K562 (cell line): ENCODE measurements around the gene LRIF1. TPM values are rescaled to one million over a fixed set of nuclear protein-coding genes. Genes with fewer than 3 reads are reported as not detected.

Experiments used
- CTBP1 ChIP-seq: fragments of 450-650 bp; IDR thresholded peaks from 2 replicates; pipeline ENCODE4 v1.6.1; 2016; ENCODE audit warnings: borderline replicate concordance
- EP300 ChIP-seq: IDR thresholded peaks from 2 replicates; pipeline ENCODE4 v1.6.1; 2012; ENCODE audit warnings: low read length, improper control_type of control experiment
- FOXP1 ChIP-seq: sonication (generic); formaldehyde crosslinking; IDR thresholded peaks from 2 replicates; pipeline ENCODE4 v1.8.0; 2022; ENCODE audit warnings: mild to moderate bottlenecking, missing genetic modification reagents
- KDM4B ChIP-seq, 2 experiments: fragments of 450-650 bp in 1 of 2; sonication (generic) in 1 of 2; IDR thresholded peaks; 2 replicates each; pipeline ENCODE4 v1.6.1; 2016 to 2017; ENCODE audit warnings: borderline replicate concordance in 2 of 2, antibody characterized with exemption in 1 of 2, low read depth in 1 of 2, mild to moderate bottlenecking in 1 of 2
- MAFK ChIP-seq: IDR thresholded peaks from 2 replicates; pipeline ENCODE4 v1.6.1; 2011; ENCODE audit warnings: low read length, improper control_type of control experiment
- MBD2 ChIP-seq: sonication (generic); IDR thresholded peaks from 2 replicates; pipeline ENCODE4 v1.6.1; 2016; ENCODE audit warnings: low read depth, borderline replicate concordance
- NR2C1 ChIP-seq, 2 experiments: fragments of 450-650 bp; IDR thresholded peaks; 2 replicates each; pipeline ENCODE4 v1.6.1; 2017; ENCODE audit warnings: mild to moderate bottlenecking in 2 of 2, antibody characterized with exemption in 1 of 2, inconsistent platforms in 1 of 2, missing compliant biosample characterization in 1 of 2, missing genetic modification characterization in 1 of 2
- NR2C2 ChIP-seq, 2 experiments: fragments of 200-800 bp in 1 of 2; sonication (Bioruptor generic) in 1 of 2; sonication (generic) in 1 of 2; formaldehyde crosslinking in 1 of 2; IDR thresholded peaks; 2 replicates each; pipeline versions ENCODE4 v1.6.1 to v1.8.0; 2016 to 2022; ENCODE audit warnings: mild to moderate bottlenecking in 1 of 2, missing compliant biosample characterization in 1 of 2, missing genetic modification characterization in 1 of 2, missing genetic modification reagents in 1 of 2
- SUPT5H ChIP-seq: fragments of 450-650 bp; IDR thresholded peaks from 2 replicates; pipeline ENCODE4 v1.6.1; 2016
- ZBED1 ChIP-seq: IDR thresholded peaks from 2 replicates; pipeline ENCODE4 v1.6.1; 2014
- ZNF217 ChIP-seq: sonication (generic); formaldehyde crosslinking; IDR thresholded peaks from 2 replicates; pipeline ENCODE4 v1.8.0; 2022; ENCODE audit warnings: mild to moderate bottlenecking, missing genetic modification reagents
- ZNF23 ChIP-seq: fragments of 250-450 bp; sonication (Bioruptor Pico); IDR thresholded peaks from 2 replicates; pipeline ENCODE4 v1.4.0; 2020; ENCODE audit warnings: mild to moderate bottlenecking
- polyA plus RNA-seq, 8 experiments: library from polyadenylated mRNA; depleted of rRNA in 4 of 8; stranded (reverse) in 5 of 8; unstranded in 3 of 8; fragments of >200 nt; fragmentation: Nextera tagmentation in 2 of 8; fragmentation: Illumina TruSeq in 1 of 8; extraction: Ambion mirVana in 2 of 8; extraction: Trizol in 1 of 8; gene quantifications; 2 replicates each; pipeline versions ENCODE4 v1.2.1 to v1.2.3, GENCODE V29; 2011 to 2014; ENCODE audit warnings: inconsistent platforms in 1 of 8, missing spikeins in 1 of 8
- total RNA-seq, 7 experiments: library from RNA; depleted of rRNA in 6 of 7; stranded (reverse); fragments of >200 nt in 6 of 7; fragmentation: Illumina TruSeq in 2 of 7; extraction: Trizol in 2 of 7; gene quantifications; 2 replicates each; pipeline versions ENCODE4 v1.2.1 to v1.2.3, GENCODE V29; 2011 to 2021; ENCODE audit warnings: low replicate concordance in 1 of 7
- TF ChIP-seq, protein P1 (sequence below): fragments of 450-650 bp; IDR thresholded peaks from 2 replicates; pipeline ENCODE4 v1.7.1; 2018; ENCODE audit warnings: mild to moderate bottlenecking, low read depth; ENCODE audit not compliant: partially characterized antibody
- TF ChIP-seq, protein P2 (sequence below): fragments of 250-450 bp; sonication (Bioruptor Pico); IDR thresholded peaks from 2 replicates; pipeline ENCODE4 v1.4.0; 2020
- TF ChIP-seq, protein P3 (sequence below): fragments of 250-450 bp; sonication (Bioruptor Pico); IDR thresholded peaks from 2 replicates; pipeline ENCODE4 v1.5.0; 2020; ENCODE audit warnings: mild to moderate bottlenecking, borderline replicate concordance
- TF ChIP-seq, protein P4 (sequence below): sonication (generic); formaldehyde crosslinking; IDR thresholded peaks from 2 replicates; pipeline ENCODE4 v1.8.0; 2022; ENCODE audit warnings: mild to moderate bottlenecking, missing genetic modification reagents
- TF ChIP-seq, protein P5 (sequence below): fragments of 250-450 bp; sonication (Bioruptor Pico); IDR thresholded peaks from 2 replicates; pipeline ENCODE4 v1.8.0; 2022; ENCODE audit warnings: inconsistent platforms

Gene LRIF1
- total and polyA plus RNA-seq, 9 of the 15 experiments (the other 6 are each of a cell fraction or from before 2014, with no cell fraction given) = 35.6 to 88.8 (median 74.1) TPM

DNA sequence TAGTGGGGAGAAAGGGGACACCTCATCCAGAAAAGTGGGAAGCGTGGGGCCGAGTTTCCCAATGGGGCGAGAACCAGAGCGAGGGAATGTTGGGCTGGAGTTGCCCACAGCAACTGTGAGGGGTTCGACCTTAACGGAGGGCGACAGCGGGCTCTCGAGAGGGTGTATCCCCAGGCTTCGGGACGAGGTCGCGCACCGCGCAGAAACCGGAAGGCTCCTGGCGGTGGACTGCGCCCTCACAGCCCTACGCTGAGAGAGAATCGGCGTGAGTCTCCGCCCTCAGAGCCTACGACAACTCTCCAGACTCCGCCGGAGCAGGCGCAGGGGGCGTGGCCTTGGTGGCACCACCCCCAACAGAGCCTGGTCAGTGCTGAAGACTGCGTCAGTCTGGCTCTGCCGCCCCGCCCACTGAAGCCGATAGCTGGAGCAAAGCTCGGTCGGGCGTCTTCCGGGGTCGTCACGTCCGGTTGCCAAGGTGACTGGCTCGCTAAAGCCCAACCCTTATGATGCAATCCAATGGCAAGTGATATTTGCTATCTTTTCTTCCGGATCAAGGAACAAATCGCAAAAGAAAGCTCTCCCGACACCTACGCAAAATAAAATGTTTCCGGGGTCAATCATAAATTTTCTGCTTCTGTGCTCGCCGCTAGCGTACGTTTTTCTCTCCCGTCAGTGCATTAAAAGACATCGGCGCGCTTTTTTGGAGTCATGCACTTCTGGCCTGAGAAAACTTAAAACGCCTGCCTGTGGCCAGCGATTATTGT is at the start of gene LRIF1 (continued):
- TF ChIP-seq, protein P1, sequence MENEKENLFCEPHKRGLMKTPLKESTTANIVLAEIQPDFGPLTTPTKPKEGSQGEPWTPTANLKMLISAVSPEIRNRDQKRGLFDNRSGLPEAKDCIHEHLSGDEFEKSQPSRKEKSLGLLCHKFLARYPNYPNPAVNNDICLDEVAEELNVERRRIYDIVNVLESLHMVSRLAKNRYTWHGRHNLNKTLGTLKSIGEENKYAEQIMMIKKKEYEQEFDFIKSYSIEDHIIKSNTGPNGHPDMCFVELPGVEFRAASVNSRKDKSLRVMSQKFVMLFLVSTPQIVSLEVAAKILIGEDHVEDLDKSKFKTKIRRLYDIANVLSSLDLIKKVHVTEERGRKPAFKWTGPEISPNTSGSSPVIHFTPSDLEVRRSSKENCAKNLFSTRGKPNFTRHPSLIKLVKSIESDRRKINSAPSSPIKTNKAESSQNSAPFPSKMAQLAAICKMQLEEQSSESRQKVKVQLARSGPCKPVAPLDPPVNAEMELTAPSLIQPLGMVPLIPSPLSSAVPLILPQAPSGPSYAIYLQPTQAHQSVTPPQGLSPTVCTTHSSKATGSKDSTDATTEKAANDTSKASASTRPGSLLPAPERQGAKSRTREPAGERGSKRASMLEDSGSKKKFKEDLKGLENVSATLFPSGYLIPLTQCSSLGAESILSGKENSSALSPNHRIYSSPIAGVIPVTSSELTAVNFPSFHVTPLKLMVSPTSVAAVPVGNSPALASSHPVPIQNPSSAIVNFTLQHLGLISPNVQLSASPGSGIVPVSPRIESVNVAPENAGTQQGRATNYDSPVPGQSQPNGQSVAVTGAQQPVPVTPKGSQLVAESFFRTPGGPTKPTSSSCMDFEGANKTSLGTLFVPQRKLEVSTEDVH = peak; percentile 97
- peak; percentile 100 for TF ChIP-seq NR2C1 (IDR thresholded peaks at IDR 0.05)
- TF ChIP-seq NR2C1 (tag; IDR thresholded peaks at IDR 0.05) = peak; percentile 100
- TF ChIP-seq MAFK = peak; percentile 11; the same call in 1 of the 2 replicates
- peak; percentile 98 for TF ChIP-seq SUPT5H
- peak; percentile 86 for TF ChIP-seq EP300
- peak; percentile 96 for TF ChIP-seq NR2C2 (CRISPR knock-in tag; IDR thresholded peaks at IDR 0.05)
- TF ChIP-seq NR2C2 (tag; IDR thresholded peaks at IDR 0.05) = peak; percentile 100
- no peak for TF ChIP-seq ZNF217 (CRISPR knock-in tag)
- TF ChIP-seq, protein P2, sequence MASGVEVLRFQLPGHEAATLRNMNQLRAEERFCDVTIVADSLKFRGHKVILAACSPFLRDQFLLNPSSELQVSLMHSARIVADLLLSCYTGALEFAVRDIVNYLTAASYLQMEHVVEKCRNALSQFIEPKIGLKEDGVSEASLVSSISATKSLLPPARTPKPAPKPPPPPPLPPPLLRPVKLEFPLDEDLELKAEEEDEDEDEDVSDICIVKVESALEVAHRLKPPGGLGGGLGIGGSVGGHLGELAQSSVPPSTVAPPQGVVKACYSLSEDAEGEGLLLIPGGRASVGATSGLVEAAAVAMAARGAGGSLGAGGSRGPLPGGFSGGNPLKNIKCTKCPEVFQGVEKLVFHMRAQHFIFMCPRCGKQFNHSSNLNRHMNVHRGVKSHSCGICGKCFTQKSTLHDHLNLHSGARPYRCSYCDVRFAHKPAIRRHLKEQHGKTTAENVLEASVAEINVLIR = peak; percentile 94
- TF ChIP-seq ZNF23 (CRISPR knock-in tag) = no peak
- no peak for TF ChIP-seq CTBP1
- TF ChIP-seq FOXP1 (CRISPR knock-in tag) = peak; percentile 62; the same call in 1 of the 2 replicates
- TF ChIP-seq, protein P3, sequence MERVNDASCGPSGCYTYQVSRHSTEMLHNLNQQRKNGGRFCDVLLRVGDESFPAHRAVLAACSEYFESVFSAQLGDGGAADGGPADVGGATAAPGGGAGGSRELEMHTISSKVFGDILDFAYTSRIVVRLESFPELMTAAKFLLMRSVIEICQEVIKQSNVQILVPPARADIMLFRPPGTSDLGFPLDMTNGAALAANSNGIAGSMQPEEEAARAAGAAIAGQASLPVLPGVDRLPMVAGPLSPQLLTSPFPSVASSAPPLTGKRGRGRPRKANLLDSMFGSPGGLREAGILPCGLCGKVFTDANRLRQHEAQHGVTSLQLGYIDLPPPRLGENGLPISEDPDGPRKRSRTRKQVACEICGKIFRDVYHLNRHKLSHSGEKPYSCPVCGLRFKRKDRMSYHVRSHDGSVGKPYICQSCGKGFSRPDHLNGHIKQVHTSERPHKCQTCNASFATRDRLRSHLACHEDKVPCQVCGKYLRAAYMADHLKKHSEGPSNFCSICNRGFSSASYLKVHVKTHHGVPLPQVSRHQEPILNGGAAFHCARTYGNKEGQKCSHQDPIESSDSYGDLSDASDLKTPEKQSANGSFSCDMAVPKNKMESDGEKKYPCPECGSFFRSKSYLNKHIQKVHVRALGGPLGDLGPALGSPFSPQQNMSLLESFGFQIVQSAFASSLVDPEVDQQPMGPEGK (CRISPR knock-in tag) = 0 out of 2 replicates have a peak, but pooled peaks have one; percentile 58
- TF ChIP-seq, protein P4, sequence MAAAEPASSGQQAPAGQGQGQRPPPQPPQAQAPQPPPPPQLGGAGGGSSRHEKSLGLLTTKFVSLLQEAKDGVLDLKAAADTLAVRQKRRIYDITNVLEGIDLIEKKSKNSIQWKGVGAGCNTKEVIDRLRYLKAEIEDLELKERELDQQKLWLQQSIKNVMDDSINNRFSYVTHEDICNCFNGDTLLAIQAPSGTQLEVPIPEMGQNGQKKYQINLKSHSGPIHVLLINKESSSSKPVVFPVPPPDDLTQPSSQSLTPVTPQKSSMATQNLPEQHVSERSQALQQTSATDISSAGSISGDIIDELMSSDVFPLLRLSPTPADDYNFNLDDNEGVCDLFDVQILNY (CRISPR knock-in tag) = 0 out of 2 replicates have a peak, but pooled peaks have one; percentile 24
- TF ChIP-seq, protein P5, sequence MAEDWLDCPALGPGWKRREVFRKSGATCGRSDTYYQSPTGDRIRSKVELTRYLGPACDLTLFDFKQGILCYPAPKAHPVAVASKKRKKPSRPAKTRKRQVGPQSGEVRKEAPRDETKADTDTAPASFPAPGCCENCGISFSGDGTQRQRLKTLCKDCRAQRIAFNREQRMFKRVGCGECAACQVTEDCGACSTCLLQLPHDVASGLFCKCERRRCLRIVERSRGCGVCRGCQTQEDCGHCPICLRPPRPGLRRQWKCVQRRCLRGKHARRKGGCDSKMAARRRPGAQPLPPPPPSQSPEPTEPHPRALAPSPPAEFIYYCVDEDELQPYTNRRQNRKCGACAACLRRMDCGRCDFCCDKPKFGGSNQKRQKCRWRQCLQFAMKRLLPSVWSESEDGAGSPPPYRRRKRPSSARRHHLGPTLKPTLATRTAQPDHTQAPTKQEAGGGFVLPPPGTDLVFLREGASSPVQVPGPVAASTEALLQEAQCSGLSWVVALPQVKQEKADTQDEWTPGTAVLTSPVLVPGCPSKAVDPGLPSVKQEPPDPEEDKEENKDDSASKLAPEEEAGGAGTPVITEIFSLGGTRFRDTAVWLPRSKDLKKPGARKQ (CRISPR knock-in tag) = 0 out of 2 replicates have a peak, but pooled peaks have one; percentile 14
- peak; percentile 76 for TF ChIP-seq MBD2
- 0 out of 2 replicates have a peak, but pooled peaks have one; percentile 26 for TF ChIP-seq ZBED1
- peak in 1 of 2 experiments; percentile 32; a peak in 1 of 4 replicates for TF ChIP-seq KDM4B (IDR thresholded peaks at IDR 0.05; ENCODE audit: borderline replicate concordance in 2 of 2, low read depth in 1 of 2)
